HG03066 (cell line): ENCODE measurements around the gene TMEM200B.
"Not testable (repeated sequence)": the region's sequence is repeated elsewhere in the genome, so short reads cannot be mapped to it uniquely, and the experiment has no call there.

ENCODE experiments used
- ATAC-seq: cut with Tn5 transposase; IDR thresholded peaks from one replicate; pipeline ENCODE4 v1.9.1; 2021; ENCODE audit warnings: low read depth; ENCODE audit not compliant: unreplicated experiment

TMEM200B gene

DNA sequence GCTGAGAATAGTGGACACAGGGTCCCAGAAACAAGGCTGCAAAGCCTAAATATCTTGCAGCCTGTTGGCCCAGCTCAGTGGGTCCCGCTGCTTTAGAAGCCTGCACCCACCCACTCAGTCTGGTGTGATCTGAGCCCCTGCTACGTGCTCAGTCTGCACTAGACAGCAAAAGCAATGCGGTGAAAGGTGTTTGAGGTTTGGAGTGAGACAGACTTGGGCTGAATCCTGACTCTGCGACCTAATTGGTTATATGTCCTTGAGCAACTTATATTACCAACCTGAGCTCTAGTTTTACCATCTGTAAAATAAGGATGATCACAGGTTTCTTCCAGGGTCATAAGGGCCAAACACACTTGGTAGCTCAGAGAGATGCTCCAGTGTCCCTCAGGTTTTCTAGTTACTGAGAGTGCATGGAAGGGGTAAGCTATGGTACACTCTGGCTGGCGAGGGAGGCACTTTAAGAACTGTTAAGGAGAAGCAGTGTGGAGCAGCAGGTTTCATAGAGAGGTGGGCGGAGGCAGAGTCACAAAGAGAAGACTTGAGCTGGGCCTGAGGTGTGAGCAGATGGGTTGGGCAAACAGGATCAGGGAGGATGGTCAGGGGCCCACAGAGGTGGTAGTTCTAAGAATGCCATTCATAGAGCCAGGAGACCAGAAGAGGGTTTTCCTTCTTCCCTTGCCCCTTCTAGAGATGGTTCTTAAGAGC lies 10.1 kb downstream of the TMEM200B start:
- ATAC-seq = no peak

DNA sequence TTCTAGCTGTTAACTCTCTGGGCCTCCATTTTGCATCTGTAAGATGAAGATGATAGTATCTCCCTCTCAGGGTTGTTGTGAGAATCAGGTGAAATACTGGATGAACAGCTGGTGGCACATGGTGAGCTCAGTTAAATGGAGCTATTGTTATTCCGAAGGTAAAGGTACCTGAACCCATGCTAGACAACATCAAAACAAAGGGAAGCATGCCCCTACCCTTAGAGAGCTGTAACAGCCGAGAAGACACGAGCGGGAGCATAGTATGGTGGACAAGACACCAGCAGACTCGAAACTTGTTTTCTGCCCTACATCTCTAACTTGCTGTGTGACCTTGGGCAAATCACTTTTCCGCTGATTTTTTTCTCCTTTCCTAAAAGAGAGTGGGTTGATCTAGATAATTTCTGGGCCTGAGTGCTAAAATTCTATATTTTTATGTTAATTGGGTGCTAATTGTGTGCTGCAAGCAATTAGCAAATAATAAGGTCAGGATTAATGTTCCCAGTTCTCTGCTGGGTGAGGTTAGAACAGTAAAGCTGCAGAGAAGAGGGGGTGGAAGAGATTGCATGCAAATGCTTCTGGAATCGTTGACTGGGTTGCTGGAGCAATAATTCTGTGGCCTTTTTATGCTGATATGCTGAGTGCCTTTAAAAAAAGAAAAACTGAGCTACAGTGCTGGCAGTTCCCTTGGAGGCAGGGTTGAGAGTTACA lies 10.8 kb downstream of the TMEM200B start:
- ATAC-seq = no peak

DNA sequence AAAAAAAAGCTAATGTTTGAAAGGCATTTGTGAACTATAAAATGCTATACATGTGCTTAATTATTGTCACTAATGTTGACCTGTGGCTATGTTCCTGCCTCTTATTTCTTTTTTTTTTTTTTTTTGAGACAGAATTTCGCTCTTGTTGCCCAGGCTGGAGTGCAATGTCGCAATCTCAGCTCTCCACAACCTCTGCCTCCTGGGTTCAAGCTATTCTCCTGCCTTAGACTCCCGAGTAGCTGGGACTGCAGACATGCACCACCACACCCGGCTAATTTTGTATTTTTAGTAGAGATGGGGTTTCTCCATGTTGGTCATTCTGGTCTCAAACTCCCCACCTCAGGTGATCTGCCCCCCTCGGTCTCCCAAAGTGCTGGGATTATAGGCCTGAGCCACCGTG lies 15.7 kb downstream of the TMEM200B start:
- not testable (repeated sequence) for ATAC-seq

DNA sequence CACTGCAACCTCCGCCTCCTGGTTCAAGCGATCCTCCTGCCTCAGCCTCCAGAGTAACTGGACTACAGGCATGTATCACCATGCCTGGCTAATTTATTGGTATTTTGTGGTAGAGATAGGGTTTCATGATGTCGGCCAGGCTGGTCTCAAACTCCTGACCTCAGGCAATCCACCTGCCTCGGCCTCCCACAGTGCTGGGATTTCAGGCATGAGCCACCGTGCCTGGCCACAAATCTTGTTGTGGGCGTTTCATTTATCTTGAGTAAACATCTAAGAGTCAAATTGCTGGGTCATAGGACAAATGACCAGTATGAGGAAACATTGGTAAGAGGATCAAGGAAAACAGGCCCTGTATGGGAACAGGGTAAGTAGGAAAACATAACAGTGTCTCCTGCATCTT lies 17.9 kb downstream of the TMEM200B start:
- no peak for ATAC-seq

DNA sequence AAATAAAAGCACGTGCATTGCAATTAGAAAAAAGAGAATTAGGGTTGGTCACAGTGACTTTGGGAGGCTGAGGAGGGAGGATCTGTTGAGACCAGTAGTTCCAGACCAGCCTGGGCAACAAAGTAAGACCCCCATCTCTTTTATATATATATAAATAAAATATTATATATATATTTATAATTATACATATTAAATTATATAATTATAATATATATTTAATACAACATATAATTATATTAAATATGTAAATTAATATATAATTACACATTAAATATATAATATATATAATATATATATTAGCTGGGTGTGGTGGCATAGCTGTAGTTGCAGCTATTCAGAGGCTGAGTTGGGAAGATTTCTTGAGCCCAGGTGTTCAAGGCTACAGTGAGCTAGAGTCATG lies 23.2 kb downstream of the TMEM200B start:
- no peak for ATAC-seq

DNA sequence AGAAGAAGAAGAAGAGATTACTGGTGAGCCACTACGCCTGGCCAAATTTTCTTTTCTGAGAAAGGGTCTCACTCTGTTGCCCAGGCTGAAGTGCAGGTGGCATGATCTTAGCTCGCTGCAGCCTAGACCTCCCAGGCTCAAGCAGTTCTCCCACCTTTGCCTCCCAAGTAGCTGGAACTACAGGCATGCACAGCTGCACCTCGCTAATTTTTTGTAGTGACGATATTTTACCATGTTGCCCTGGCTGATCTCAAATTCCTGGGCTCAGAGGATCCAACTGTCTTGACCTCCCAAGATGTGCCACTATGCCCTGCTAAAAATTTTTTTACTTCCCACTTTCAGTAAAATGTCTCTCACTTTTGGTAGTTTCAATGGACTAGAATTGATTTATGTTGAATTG lies 24.4 kb downstream of the TMEM200B start:
- no peak for ATAC-seq

DNA sequence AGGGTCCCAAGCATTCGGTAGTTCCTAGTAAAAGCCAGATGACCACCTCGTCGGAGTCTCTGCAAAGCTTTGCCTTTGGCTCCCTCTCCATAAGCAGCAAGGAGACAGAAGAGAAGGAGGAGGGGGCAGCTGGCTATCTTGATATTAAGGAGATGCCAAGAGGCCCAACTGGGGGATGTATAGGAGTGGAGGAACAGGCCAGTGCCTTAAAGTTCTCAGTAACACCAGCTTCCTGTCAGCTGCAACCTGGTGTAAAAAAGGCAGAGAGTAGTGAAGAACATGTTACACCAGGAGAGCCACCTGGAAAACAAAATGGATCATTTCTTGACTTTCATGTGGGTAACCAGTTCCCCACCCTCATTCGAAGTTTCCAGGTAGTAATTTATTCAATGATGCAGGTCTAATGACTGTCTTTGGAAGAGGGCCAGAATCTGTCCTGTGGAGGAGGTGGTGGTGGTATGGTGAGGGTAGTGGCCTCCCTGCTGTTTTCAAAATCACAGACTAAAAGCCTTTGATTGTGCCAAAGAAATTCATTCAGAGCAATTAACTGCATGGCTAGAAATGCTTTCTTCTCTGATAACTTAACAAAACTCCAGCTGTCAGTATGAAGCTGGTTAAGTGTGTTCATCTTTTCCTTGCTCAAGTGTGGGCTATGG lies 27.3 kb downstream of the TMEM200B start:
- ATAC-seq = no peak

DNA sequence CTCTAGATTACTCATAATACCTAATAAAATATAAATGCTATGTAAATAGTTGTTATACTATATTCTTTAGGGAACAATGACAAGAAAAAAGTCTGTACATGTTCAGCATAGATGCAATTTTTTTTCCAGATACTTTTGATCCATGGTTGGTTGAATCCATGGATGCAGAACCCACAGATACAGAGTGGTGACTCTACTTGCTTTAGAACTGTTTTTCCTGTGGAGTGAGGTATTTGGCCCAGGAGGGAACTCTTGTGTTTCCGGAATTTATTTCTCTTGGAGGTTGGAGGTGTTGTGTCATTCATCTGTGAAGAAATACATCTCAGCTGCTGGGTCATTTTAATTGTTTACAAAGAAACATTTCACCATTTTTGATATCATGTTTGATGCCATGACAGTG lies 28.7 kb downstream of the TMEM200B start:
- ATAC-seq = no peak

DNA sequence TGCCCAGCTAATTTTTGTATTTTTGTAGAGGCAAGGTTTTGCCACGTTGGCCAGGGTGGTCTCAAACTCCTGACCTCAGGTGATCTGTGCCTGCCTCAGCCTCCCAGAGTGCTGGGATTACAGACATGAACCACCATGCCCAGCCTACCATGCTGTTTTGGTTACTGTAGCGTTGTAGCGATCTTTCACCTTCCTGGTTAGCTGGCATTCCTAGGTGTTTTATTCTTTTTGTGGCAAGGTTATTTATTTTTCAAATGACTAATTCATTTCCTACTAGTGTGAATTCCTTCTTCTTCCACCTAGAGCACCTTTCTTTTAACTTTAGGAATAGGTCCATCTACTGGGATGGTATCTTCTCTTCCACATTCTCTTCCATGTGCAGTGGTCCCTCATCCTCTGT lies 29.3 kb downstream of the TMEM200B start:
- no peak for ATAC-seq

DNA sequence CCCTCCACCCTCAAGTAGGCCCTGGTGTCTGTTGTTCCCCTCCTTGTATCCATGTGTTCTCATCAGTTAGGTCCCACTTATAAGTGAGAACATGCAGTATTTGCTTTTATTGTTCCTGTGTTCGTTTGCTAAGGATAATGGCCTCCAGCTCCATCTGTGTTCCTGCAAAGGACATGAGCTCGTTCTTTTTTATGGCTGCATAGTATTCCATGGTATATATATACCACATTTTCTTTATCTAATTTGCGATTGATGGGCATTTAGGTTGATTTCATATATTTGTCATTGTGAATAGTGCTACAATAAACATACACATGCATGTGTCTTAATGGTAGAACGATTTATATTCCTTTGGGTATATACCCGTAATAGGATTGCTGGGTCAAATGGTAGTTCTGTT lies 31.0 kb downstream of the TMEM200B start:
- not testable (repeated sequence) for ATAC-seq

DNA sequence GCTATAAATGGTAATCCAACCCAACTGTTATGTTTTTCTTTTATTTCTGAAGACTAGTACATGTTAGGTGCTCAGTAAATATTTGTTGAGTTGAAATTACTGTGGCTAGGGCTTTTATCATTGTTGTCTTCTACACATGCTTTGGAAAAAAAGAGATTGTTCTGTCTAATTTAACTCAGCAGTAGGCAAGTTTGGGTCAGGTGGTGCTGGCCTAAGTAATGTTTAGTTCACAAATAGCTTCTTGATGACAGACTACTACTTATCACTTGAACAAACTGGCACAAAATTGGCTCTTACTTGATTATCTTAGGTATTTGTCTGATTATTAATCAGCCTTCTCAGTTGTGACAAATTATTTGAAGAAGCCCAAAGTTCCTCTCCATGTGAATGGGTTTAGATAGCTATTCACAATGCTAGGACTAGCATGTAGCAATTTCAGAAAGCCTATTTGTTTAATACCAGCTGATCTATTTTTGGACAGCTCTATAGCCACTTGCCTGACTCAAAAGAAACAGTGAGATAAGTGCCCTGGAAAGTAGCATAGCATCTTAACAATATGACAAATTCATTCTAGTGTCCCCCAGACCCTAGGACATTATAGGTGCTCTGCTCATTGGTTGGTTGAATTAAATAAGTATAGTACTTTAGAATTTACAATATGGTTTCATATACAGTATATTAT lies 32.6 kb downstream of the TMEM200B start:
- no peak for ATAC-seq

DNA sequence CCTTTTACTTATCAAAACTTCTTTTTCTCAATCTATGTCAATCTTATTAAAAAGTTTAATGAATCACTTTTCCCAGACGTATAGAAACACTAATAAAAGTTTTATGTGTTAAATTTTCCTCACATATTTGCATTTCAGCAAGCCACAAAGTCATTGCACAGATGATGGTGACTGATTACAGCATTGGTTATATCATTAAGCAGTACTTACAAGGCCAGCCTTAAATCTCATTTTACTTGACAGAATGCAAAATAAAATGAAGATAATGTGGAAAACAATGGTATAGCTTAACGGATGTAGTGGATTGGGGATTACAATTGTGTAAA lies 39.5 kb downstream of the TMEM200B start:
- no peak for ATAC-seq

DNA sequence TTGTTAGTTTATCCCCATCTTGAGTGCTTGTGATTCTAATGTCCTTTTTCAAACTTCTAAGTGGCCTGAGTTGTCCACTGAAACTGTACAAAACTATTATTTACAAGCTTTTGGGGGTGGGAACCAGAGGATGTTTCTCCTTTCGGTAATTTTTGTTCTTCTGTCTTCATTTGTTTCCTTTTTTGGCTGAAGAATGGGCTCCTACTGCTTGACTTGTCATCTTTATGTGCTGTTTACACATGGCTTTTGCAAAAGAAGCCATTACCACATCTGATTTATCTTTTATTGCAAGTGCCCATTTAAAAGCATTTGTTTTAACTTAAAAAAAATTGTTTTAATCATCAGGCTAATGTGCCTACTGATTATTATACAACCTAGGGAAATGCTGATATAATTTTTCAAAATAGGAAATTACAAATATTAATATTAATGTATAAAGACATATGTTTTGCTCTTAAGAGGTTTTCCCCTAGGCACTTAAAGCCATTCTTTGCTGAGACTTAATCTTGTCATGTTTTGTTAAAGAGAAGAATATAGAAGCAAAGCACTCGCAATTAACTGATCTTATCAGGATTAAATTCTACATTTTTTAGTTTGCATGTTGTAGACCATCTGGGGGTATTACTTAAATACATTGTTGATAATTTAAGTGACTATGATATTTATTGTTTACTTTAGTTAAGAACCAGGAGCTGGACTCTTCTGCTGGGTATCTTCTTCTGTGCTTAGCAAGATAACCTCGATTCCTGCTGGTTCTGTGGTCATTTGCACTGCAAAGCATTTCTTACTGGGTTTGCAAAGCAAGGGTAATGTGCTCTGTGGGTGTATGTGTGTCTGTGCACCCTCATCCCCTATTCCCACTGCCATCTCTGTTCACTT lies 40.1 kb downstream of the TMEM200B start:
- ATAC-seq = no peak

DNA sequence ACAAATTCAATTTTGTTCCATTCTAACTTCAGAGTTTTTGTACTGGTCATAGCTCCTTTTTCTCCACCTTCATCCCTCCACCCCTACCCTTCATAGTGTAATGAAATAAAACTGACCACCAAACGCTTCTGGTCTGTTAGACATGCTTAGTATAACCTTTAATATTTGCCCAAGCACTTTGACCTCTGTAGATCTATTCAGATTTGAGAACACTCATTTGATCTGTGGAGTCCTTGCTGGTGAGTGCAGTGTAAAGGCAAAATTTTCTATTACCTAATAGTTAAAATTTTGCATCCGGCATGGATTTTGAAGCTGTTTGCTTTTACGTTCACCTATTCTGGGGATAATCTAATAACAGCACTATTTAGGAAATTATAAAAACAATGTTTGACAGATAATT lies 41.2 kb downstream of the TMEM200B start:
- no peak for ATAC-seq

DNA sequence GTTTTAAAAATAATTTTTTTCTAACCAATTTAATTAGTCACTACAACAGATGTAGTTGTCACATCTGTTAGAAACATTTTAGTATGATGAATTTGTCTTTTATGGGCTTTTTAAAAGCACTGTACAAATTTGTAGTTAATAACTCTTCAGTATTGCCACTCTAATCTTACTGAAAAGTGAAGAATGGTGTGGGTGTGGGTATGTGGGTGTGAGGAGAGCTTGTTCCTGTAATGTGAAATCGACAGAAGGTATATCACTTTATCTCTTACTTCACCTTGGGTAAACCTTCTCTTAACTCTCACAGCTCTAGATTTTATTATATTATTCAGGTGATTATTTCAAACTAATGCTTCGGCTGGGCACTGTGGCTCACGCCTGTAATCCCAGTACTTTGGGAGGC lies 42.5 kb downstream of the TMEM200B start:
- no peak for ATAC-seq

DNA sequence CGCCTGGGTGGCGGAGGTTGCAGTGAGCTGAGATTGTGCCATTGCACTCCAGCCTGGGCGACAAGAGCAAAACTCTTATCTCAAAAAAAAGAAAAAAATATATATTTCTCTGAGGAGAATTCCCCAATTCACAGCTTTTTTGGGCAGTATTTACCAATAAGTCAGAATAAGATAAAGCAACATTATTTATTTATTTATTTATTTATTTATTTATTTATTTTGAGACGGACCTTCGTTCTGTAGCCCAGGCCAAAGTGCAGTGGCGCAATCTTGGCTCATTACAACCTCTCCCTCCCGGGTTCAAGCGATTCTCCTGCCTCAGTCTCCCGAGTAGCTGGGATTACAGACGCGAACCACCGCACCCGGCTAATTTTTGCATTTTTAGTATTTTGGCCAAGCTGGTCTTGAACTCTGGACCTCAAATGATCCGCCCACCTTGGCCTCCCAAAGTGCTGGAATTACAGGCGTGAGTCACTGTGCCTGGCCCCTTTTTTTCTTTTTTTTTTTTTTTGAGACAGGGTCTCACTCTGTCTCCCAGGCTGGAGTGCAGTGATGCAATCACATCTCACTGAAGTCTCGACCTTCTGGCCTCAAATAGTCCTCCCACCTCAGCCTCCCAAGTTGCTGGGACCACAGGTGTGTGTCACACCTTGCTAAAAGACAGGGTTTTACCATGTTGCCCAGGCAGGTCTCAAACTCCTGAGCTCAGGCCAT lies 43.6 kb downstream of the TMEM200B start:
- not testable (repeated sequence) for ATAC-seq

DNA sequence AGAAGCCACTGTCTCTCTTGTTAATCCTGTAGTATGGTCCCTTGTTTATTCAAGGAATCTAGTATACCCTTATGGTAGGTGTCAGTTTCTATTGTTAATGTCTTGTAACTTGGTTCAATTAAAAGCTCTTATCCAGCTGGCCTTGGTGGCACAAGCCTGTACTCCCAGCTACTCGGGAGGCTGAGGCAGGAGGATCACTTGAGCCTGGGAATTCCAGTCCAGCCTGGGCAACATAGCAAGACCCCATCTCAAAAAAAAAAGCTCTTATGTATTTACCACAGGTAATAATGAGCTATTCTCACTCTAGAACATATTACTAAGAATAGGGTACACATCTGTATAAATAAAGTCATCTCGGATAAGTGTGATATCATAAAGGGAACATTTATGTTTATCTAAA lies 46.5 kb downstream of the TMEM200B start:
- no peak for ATAC-seq
